Ectodermal cell (in vitro differentiated cells): Measurements from ENCODE around the gene USP32.

ENCODE experiments used
- H3K27ac ChIP-seq: 2 replicates; pipeline ENCODE4 v1.7.0; 2013; ENCODE audit warnings: mild to moderate bottlenecking, low read depth, low read length; ENCODE audit not compliant: insufficient read depth, poor library complexity, severe bottlenecking
- H3K27me3 ChIP-seq: 2 replicates; pipeline ENCODE4 v1.7.0; 2013; ENCODE audit warnings: mild to moderate bottlenecking, low read length; ENCODE audit not compliant: insufficient read depth, control insufficient read depth, poor library complexity, severe bottlenecking
- H3K36me3 ChIP-seq: one replicate; pipeline ENCODE4 v1.7.0; 2013; ENCODE audit warnings: low read length; ENCODE audit not compliant: control insufficient read depth, insufficient read depth
- H3K4me1 ChIP-seq: one replicate; pipeline ENCODE4 v1.7.0; 2013; ENCODE audit warnings: low read length; ENCODE audit not compliant: control insufficient read depth, insufficient read depth
- H3K4me3 ChIP-seq: 2 replicates; pipeline ENCODE4 v1.7.0; 2013; ENCODE audit warnings: low read depth, low read length, control low read depth; ENCODE audit not compliant: insufficient read depth
- H3K9me3 ChIP-seq: 2 replicates; pipeline ENCODE4 v1.7.0; 2013; ENCODE audit warnings: mild to moderate bottlenecking, low read length, moderate library complexity; ENCODE audit not compliant: control insufficient read depth
- WGBS, 2 experiments: methylation state at CpG; one replicate each; pipeline ENCODE4 v1.1.7; 2013; ENCODE audit warnings: missing lambda C conversion rate in 2 of 2; 5-methylcytosine and 5-hydroxymethylcytosine counted together

Gene USP32

GRCh38 chr17:60303406-60304099, 88.4 kb downstream of the USP32 start:
- WGBS, 2 experiments = 91 to 96% methylated on average over 3 of the region's 3 CpGs
- no peaks in the 10 kb centered on the region for H3K36me3 ChIP-seq
- H3K4me1 ChIP-seq = no peaks in the 10 kb centered on the region
- H3K4me3 ChIP-seq = no peak overlapping the region
- H3K9me3 ChIP-seq = no peaks in the 10 kb centered on the region
- H3K27ac ChIP-seq = no peak overlapping the region
- H3K27me3 ChIP-seq = no peaks in the 10 kb centered on the region

- Histone ChIP-seq H3K27me3 (no peaks in the 10 kb centered on the region), H3K27ac (no peak overlapping the region), H3K4me3 (no peak overlapping the region), H3K4me1 (no peaks in the 10 kb centered on the region), H3K36me3 (no peaks in the 10 kb centered on the region), H3K9me3 (no peaks in the 10 kb centered on the region)
- WGBS, 2 experiments = 100% methylated on average over 1 of the region's 1 CpG
Observed at GRCh38 chr17:60301649-60302048, 90.3 kb downstream of the USP32 start.

GRCh38 chr17:60300949-60301348, 91.0 kb downstream of the USP32 start:
- no peaks in the 10 kb centered on the region for H3K9me3 ChIP-seq
- no peak overlapping the region for H3K27ac ChIP-seq
- no peak overlapping the region for H3K4me3 ChIP-seq
- H3K4me1 ChIP-seq = no peaks in the 10 kb centered on the region
- H3K27me3 ChIP-seq = no peaks in the 10 kb centered on the region
- H3K36me3 ChIP-seq = no peaks in the 10 kb centered on the region
- 87 to 100% methylated on average over 1 of the region's 1 CpG for WGBS, 2 experiments

GRCh38 chr17:60300011-60300410, 91.9 kb downstream of the USP32 start:
- Histone ChIP-seq H3K9me3 (no peaks in the 10 kb centered on the region), H3K27me3 (no peaks in the 10 kb centered on the region), H3K27ac (no peak overlapping the region), H3K4me3 (no peak overlapping the region), H3K4me1 (no peaks in the 10 kb centered on the region), H3K36me3 (no peaks in the 10 kb centered on the region)
- 94% methylated on average over 2 of the region's 2 CpGs; no CpG with 5 or more reads in 1 of the 2 experiments for WGBS, 2 experiments

- 94 to 95% methylated on average over 4 of the region's 4 CpGs for WGBS, 2 experiments
- no peak overlapping the region for H3K27ac ChIP-seq
- H3K9me3 ChIP-seq = no peaks in the 10 kb centered on the region
- no peaks in the 10 kb centered on the region for H3K4me1 ChIP-seq
- no peaks in the 10 kb centered on the region for H3K27me3 ChIP-seq
- H3K36me3 ChIP-seq = no peaks in the 10 kb centered on the region
- H3K4me3 ChIP-seq = no peak overlapping the region
Observed at GRCh38 chr17:60297760-60298401, 94.1 kb downstream of the USP32 start.

GRCh38 chr17:60296177-60296576, 95.8 kb downstream of the USP32 start:
- H3K36me3 ChIP-seq = no peaks in the 10 kb centered on the region
- no peak overlapping the region for H3K4me3 ChIP-seq
- H3K9me3 ChIP-seq = no peaks in the 10 kb centered on the region
- no peaks in the 10 kb centered on the region for H3K4me1 ChIP-seq
- 90 to 97% methylated on average over 2 of the region's 2 CpGs for WGBS, 2 experiments
- no peaks in the 10 kb centered on the region for H3K27me3 ChIP-seq
- H3K27ac ChIP-seq = no peak overlapping the region

- no peaks in the 10 kb centered on the region for H3K36me3 ChIP-seq
- 95 to 96% methylated on average over 3 of the region's 3 CpGs for WGBS, 2 experiments
- no peaks in the 10 kb centered on the region for H3K27me3 ChIP-seq
- no peak overlapping the region for H3K4me3 ChIP-seq
- H3K27ac ChIP-seq = no peak overlapping the region
- no peaks in the 10 kb centered on the region for H3K9me3 ChIP-seq
- H3K4me1 ChIP-seq = no peaks in the 10 kb centered on the region
Observed at GRCh38 chr17:60293580-60294335, 98.2 kb downstream of the USP32 start.

GRCh38 chr17:60292697-60293096, 99.2 kb downstream of the USP32 start:
- 93 to 95% methylated on average over 1 of the region's 1 CpG for WGBS, 2 experiments
- H3K4me1 ChIP-seq = no peaks in the 10 kb centered on the region
- H3K9me3 ChIP-seq = no peaks in the 10 kb centered on the region
- H3K27ac ChIP-seq = no peak overlapping the region
- peaks cover 5% of the 10 kb centered on the region for H3K36me3 ChIP-seq
- H3K27me3 ChIP-seq = no peaks in the 10 kb centered on the region
- no peak overlapping the region for H3K4me3 ChIP-seq

GRCh38 chr17:60284709-60285108, 107.2 kb downstream of the USP32 start:
- peaks cover 5% of the 10 kb centered on the region for H3K36me3 ChIP-seq
- H3K4me1 ChIP-seq = no peaks in the 10 kb centered on the region
- H3K27me3 ChIP-seq = no peaks in the 10 kb centered on the region
- no peaks in the 10 kb centered on the region for H3K9me3 ChIP-seq
- no peak overlapping the region for H3K4me3 ChIP-seq
- no peak overlapping the region for H3K27ac ChIP-seq
- 95 to 97% methylated on average over 1 of the region's 1 CpG for WGBS, 2 experiments

- peaks cover 5% of the 10 kb centered on the region for H3K36me3 ChIP-seq
- H3K4me3 ChIP-seq = no peak overlapping the region
- H3K27ac ChIP-seq = no peak overlapping the region
- no peaks in the 10 kb centered on the region for H3K4me1 ChIP-seq
- H3K27me3 ChIP-seq = no peaks in the 10 kb centered on the region
- 96 to 97% methylated on average over 3 of the region's 3 CpGs for WGBS, 2 experiments
- H3K9me3 ChIP-seq = no peaks in the 10 kb centered on the region
Observed at GRCh38 chr17:60283816-60284215, 108.1 kb downstream of the USP32 start.
